NB4 (cell line): ENCODE results near the gene PWP2.
"Not testable (repeated sequence)": the region's sequence is repeated elsewhere in the genome, so short reads cannot be mapped to it uniquely, and the experiment has no call there.

Experiments used
- CTCF ChIP-seq: IDR thresholded peaks from one replicate; pipeline ENCODE4 v1.5.1; 2012; ENCODE audit warnings: low read depth, low read length
- MAX ChIP-seq: IDR thresholded peaks from 2 replicates; pipeline ENCODE4 v1.6.1; 2011; ENCODE audit warnings: low read depth, low read length
- MYC ChIP-seq: IDR thresholded peaks from 2 replicates; pipeline ENCODE4 v1.6.1; 2011; ENCODE audit warnings: low read depth, low read length

GRCh38 chr21:44147108-44147507 lies 39.9 kb downstream of the PWP2 start:
- TF ChIP-seq CTCF, MAX, MYC: not testable (repeated sequence)
